Vagina (tissue), 2 donors: ENCODE data around the gene DLG2. TPM values are rescaled to one million over a fixed set of nuclear protein-coding genes. Genes with fewer than 3 reads are reported as not detected.

ENCODE experiments used
- DNase-seq, 2 donors: peaks; one replicate each; pipeline ENCODE4 v3.0.0-alpha.2; 2017; ENCODE audit errors: extremely low spot score in 2 of 2
- H3K27ac ChIP-seq: fragments of 200-600 bp; sonication (generic); one replicate; pipeline ENCODE4 v1.5.1; 2019
- H3K27me3 ChIP-seq: fragments of 200-600 bp; sonication (generic); one replicate; pipeline ENCODE4 v1.5.1; 2019
- H3K36me3 ChIP-seq, 2 donors: fragments of 200-600 bp; sonication (generic); one replicate each; pipeline ENCODE4 v1.5.1; 2017 to 2019
- H3K4me1 ChIP-seq: fragments of 200-600 bp; sonication (generic); one replicate; pipeline ENCODE4 v1.5.1; 2019
- H3K4me3 ChIP-seq, 2 donors: fragments of 200-600 bp; sonication (generic); 1 replicate in 1 of 2; 2 replicates in 1 of 2; pipeline ENCODE4 v1.5.1; 2016 to 2019
- H3K9me3 ChIP-seq: fragments of 200-600 bp; sonication (generic); one replicate; pipeline ENCODE4 v1.5.1; 2019
- POLR2A ChIP-seq, 2 donors: fragments of 450-650 bp; IDR thresholded peaks; one replicate each; pipeline ENCODE4 v1.6.1; 2017; ENCODE audit warnings: antibody characterized with exemption in 2 of 2, mild to moderate bottlenecking in 2 of 2, moderate library complexity in 2 of 2
- POLR2AphosphoS5 ChIP-seq, 2 donors: sonication (generic); formaldehyde crosslinking; IDR thresholded peaks; one replicate each; pipeline ENCODE4 v1.9.0; 2017; ENCODE audit warnings: antibody characterized with exemption in 2 of 2, mild to moderate bottlenecking in 2 of 2, low read depth in 1 of 2; ENCODE audit not compliant: insufficient read depth in 1 of 2
- intact Hi-C: fragments of 100-400 bp; cut with DNase I; formaldehyde crosslinking; loops from one replicate; pipeline ENCODE4 v1.15.1; 2023
- total RNA-seq: library from RNA; depleted of rRNA; stranded (reverse); fragments of >200 nt; gene quantifications from one replicate; pipeline ENCODE4 v1.2.3, GENCODE V29; 2016
- TF ChIP-seq, protein P1 (sequence below), 3 experiments: fragments of 450-650 bp in 2 of 3; fragments of 200-600 bp in 1 of 3; sonication (generic) in 1 of 3; IDR thresholded peaks; one replicate each; pipeline ENCODE4 v1.5.1; 2017 to 2019; ENCODE audit warnings: antibody characterized with exemption in 3 of 3, mild to moderate bottlenecking in 2 of 3, moderate library complexity in 2 of 3

Gene DLG2
- total RNA-seq, 1 donor from 2014 or later, result 10.1 TPM

DNA sequence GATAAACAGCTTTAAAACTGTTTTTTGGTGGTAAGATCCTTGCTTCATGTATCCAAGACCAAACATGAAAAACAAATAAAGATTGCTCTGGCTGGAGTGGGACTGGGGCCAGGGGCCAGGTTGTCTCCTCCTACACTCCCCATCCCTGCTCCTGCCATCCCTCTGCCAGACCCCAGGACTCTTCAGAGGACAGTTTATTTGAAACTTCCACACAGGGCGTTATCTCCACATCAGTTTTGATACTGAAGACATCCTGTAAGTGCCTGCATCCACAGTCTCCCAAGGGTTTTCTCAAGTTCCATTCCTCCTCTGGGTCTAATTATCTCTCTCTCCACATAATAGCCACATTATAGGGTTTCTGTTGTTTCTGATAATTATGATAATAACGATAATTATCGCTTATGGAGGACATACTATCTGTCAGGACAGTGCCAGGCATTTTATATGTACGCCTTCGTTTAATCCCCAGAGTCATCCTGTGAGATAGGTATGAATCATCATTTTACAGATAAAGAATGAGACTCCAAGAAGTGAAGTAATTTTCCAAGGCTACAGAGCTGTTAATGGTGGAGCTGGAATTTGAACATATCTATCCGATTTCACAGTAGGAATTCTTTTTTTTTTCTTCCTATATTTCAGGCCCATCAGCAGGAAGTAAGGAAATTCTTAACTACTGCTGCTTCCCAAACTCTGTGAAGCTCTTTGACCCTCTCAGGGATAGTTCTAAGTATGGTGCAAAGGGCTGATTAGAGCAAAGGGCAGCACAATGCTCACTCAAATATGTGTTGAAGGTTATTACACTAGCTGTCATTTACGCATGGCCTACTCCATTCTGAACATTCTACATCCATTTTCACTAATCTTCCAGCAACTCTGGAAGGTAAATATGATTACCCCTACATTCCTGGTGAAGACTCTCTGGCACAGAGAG is 1852.9 kb downstream of the DLG2 start:
- Histone ChIP-seq H3K36me3 (no peaks in the 10 kb centered on the region), H3K4me1 (peaks cover 7% of the 10 kb centered on the region), H3K9me3 (no peaks in the 10 kb centered on the region), H3K4me3 (no peak overlapping the region), H3K27ac (no peak overlapping the region), H3K27me3 (no peaks in the 10 kb centered on the region)
- no peak for TF ChIP-seq POLR2AphosphoS5 (IDR thresholded peaks at IDR 0.05; ENCODE audit: insufficient read depth in 1 of 2, low read depth in 1 of 2)
- TF ChIP-seq, protein P1, sequence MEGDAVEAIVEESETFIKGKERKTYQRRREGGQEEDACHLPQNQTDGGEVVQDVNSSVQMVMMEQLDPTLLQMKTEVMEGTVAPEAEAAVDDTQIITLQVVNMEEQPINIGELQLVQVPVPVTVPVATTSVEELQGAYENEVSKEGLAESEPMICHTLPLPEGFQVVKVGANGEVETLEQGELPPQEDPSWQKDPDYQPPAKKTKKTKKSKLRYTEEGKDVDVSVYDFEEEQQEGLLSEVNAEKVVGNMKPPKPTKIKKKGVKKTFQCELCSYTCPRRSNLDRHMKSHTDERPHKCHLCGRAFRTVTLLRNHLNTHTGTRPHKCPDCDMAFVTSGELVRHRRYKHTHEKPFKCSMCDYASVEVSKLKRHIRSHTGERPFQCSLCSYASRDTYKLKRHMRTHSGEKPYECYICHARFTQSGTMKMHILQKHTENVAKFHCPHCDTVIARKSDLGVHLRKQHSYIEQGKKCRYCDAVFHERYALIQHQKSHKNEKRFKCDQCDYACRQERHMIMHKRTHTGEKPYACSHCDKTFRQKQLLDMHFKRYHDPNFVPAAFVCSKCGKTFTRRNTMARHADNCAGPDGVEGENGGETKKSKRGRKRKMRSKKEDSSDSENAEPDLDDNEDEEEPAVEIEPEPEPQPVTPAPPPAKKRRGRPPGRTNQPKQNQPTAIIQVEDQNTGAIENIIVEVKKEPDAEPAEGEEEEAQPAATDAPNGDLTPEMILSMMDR (IDR thresholded peaks at IDR 0.05), result no peak
- TF ChIP-seq POLR2A (IDR thresholded peaks at IDR 0.05), result no peak
- DNase-seq, result no peak
- intact Hi-C loops, result no loop called here

DNA sequence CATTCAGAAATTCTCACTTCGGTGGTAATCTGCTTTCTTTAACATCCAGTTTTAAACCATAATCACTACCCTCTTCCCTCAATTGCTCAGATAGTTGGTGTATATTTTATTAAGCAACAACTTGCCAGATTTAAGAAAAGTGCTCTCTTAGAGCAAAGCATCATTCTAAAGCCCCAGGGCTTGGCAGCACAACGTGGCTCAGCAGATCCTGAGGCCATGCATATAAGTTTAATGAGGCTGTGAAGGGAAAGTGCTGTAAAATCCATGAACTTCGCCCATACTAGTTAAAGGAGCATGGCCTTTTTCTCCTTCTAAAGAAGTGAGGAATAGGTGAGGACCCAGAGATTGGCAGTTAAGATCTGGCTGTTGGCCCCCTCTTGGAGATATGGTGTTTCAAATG is 1858.7 kb downstream of the DLG2 start:
- no peaks in the 10 kb centered on the region for H3K4me1 ChIP-seq
- H3K36me3 ChIP-seq, result no peaks in the 10 kb centered on the region
- intact Hi-C loops, result no loop called here
- TF ChIP-seq POLR2A (IDR thresholded peaks at IDR 0.05), result no peak
- TF ChIP-seq, protein P1 (IDR thresholded peaks at IDR 0.05), result no peak
- no peak for TF ChIP-seq POLR2AphosphoS5 (IDR thresholded peaks at IDR 0.05; ENCODE audit: insufficient read depth in 1 of 2, low read depth in 1 of 2)
- DNase-seq, result no peak
- no peaks in the 10 kb centered on the region for H3K9me3 ChIP-seq
- H3K27me3 ChIP-seq, result no peaks in the 10 kb centered on the region
- H3K4me3 ChIP-seq, result no peak overlapping the region
- H3K27ac ChIP-seq, result no peak overlapping the region

DNA sequence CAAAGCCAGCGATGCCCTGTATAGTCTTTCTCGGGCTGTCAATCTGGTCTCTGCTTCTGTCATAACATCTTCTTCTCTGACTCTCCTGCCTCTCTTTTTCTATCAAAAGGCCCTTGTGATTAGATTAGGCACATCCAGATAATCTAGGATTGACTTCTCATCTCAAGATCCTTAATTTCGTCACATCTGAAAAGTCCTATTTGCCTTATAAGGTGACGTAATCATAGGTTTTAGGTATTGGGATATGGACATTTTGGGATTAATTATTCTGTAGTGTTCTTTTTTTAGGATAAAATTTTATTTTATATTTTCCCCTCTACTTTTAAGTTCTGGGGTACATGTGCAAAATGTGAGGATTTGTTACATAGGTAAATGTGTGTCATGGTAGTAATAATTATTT is 1860.2 kb downstream of the DLG2 start:
- H3K27ac ChIP-seq, result no peak overlapping the region
- H3K4me3 ChIP-seq, result no peak overlapping the region
- no peaks in the 10 kb centered on the region for H3K27me3 ChIP-seq
- no peak for TF ChIP-seq POLR2AphosphoS5 (IDR thresholded peaks at IDR 0.05; ENCODE audit: insufficient read depth in 1 of 2, low read depth in 1 of 2)
- TF ChIP-seq, protein P1 (IDR thresholded peaks at IDR 0.05), result no peak
- no peak for TF ChIP-seq POLR2A (IDR thresholded peaks at IDR 0.05)
- no peaks in the 10 kb centered on the region for H3K4me1 ChIP-seq
- DNase-seq, result no peak
- H3K9me3 ChIP-seq, result no peaks in the 10 kb centered on the region
- intact Hi-C loops, result no loop called here
- no peaks in the 10 kb centered on the region for H3K36me3 ChIP-seq

DNA sequence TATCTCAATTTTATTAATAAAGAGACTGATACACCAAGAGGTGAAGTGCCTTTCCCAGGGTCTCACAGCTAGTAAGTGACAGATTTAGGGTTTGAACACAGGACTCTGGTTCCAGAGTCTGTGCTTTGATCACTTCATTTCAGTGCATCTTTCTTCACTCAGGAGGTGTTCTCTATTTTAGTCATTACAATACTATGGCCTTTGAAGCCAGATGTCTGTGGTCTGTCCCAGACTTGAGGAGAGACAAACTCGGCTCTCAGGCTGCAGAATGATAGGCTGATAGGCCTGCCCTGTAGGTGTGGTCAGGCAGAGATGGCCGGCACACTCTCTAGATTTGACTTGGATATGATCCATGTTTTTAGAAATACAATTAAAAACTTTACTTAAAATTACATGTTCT is 1862.5 kb downstream of the DLG2 start:
- no peak overlapping the region for H3K27ac ChIP-seq
- no peak for TF ChIP-seq POLR2AphosphoS5 (IDR thresholded peaks at IDR 0.05; ENCODE audit: insufficient read depth in 1 of 2, low read depth in 1 of 2)
- TF ChIP-seq, protein P1 (IDR thresholded peaks at IDR 0.05), result no peak
- no peak for TF ChIP-seq POLR2A (IDR thresholded peaks at IDR 0.05)
- intact Hi-C loops, result no loop called here
- no peaks in the 10 kb centered on the region for H3K27me3 ChIP-seq
- H3K9me3 ChIP-seq, result no peaks in the 10 kb centered on the region
- H3K4me1 ChIP-seq, result no peaks in the 10 kb centered on the region
- no peak overlapping the region for H3K4me3 ChIP-seq
- DNase-seq, result no peak
- H3K36me3 ChIP-seq, result no peaks in the 10 kb centered on the region

DNA sequence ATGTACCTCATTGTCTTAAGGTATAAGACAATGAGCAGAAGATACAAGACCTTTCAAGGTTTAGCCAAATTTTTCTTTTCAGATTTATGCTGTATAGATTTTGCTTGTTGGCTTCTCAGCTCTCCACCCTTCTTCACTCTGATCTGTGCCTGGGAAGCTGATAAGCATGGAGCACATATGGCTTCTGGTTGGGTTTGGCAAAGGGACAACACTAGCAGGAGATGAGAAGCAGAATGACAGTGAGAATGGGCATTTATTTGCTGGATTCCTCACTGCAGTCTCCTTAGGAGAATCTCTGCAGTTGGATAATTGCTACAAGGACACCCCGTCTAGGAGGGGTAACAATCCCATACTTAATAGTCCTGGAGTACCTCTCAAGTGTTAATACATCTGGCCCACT is 1866.2 kb downstream of the DLG2 start:
- Histone ChIP-seq H3K27ac (no peak overlapping the region), H3K4me3 (no peak overlapping the region), H3K9me3 (no peaks in the 10 kb centered on the region), H3K4me1 (no peaks in the 10 kb centered on the region), H3K27me3 (no peaks in the 10 kb centered on the region), H3K36me3 (no peaks in the 10 kb centered on the region)
- intact Hi-C loops, result no loop called here
- no peak for TF ChIP-seq POLR2A (IDR thresholded peaks at IDR 0.05)
- TF ChIP-seq, protein P1 (IDR thresholded peaks at IDR 0.05), result no peak
- TF ChIP-seq POLR2AphosphoS5 (IDR thresholded peaks at IDR 0.05; ENCODE audit: insufficient read depth in 1 of 2, low read depth in 1 of 2), result no peak
- no peak for DNase-seq
